Head of caudate nucleus (tissue), 42 donors: ENCODE measurements around the gene YJU2.
A peak's percentile ranks its signal among the peaks of the same experiment; 100 is the strongest.
"Not testable (repeated sequence)": the region's sequence is repeated elsewhere in the genome, so short reads cannot be mapped to it uniquely, and the experiment has no call there.

Experiments used
- DNase-seq, 42 donors: peaks; one replicate each; pipeline versions ENCODE4 v3.0.0 to v3.0.0-alpha.2; 2020 to 2021; ENCODE audit warnings: mixed read lengths in 7 of 42
- intact Hi-C: fragments of 100-400 bp; cut with DNase I; formaldehyde crosslinking; loops from one replicate; pipeline ENCODE4 v1.15.0; 2022

Gene YJU2

GRCh38 chr19:4246767-4247593 lies at the start of gene YJU2:
Gene YJU2, plus strand, starts transcription at chr19:4247080. Its CDS starts 67 bp downstream, at chr19:4247147.
- intact Hi-C loops = loop anchor here (5.0 kb wide), 1 partner anchor 155 kb away; the partner anchor contains the start of genes CHAF1A and SH3GL1
- peak; percentile 91 to 99 (median 96) for DNase-seq

- intact Hi-C loops = no loop called here
- no peak for DNase-seq
Observed at GRCh38 chr19:4197228-4197624, 49.7 kb upstream of the YJU2 start.

GRCh38 chr19:4197625-4198466 lies 49.0 kb upstream of the YJU2 start:
- peak in 1 of 42 donors; percentile 35 for DNase-seq
- intact Hi-C loops = no loop called here

GRCh38 chr19:4198467-4199126 lies 48.3 kb upstream of the YJU2 start:
- intact Hi-C loops = no loop called here
- peak in 1 of 42 donors; percentile 22 for DNase-seq

- no peak for DNase-seq
- intact Hi-C loops = no loop called here
Observed at GRCh38 chr19:4199699-4200293, 47.1 kb upstream of the YJU2 start.

GRCh38 chr19:4200940-4201542 lies 45.8 kb upstream of the YJU2 start:
- intact Hi-C loops = no loop called here
- no peak for DNase-seq

GRCh38 chr19:4201798-4202197 lies 45.1 kb upstream of the YJU2 start:
- no peak for DNase-seq
- intact Hi-C loops = no loop called here

- intact Hi-C loops = no loop called here
- no peak for DNase-seq
Observed at GRCh38 chr19:4206818-4207484, 39.9 kb upstream of the YJU2 start.

GRCh38 chr19:4208385-4209094 lies 38.3 kb upstream of the YJU2 start:
- intact Hi-C loops = no loop called here

GRCh38 chr19:4210166-4210731 lies 36.6 kb upstream of the YJU2 start:
- intact Hi-C loops = no loop called here
- DNase-seq = no peak

More at GRCh38 chr19:4208385-4209094, 38.3 kb upstream of the YJU2 start:
- no peak for DNase-seq

GRCh38 chr19:4213116-4213515 lies 33.8 kb upstream of the YJU2 start:
- no peak for DNase-seq
- intact Hi-C loops = no loop called here

- no peak for DNase-seq
- intact Hi-C loops = no loop called here
Observed at GRCh38 chr19:4215807-4216206, 31.1 kb upstream of the YJU2 start.

- DNase-seq = no peak
- intact Hi-C loops = no loop called here
Observed at GRCh38 chr19:4216846-4217245, 30.0 kb upstream of the YJU2 start.

- intact Hi-C loops = no loop called here
- no peak for DNase-seq
Observed at GRCh38 chr19:4217429-4218264, 29.2 kb upstream of the YJU2 start.

GRCh38 chr19:4218523-4218922 lies 28.4 kb upstream of the YJU2 start:
- intact Hi-C loops, DNase-seq: not testable (repeated sequence)

GRCh38 chr19:4220188-4220587 lies 26.7 kb upstream of the YJU2 start:
- DNase-seq = no peak
- intact Hi-C loops = no loop called here
